Tibial nerve (tissue), 4 donors: ENCODE data around the gene SPAG8. TPM values are rescaled to one million over a fixed set of nuclear protein-coding genes. Genes with fewer than 3 reads are reported as not detected.
A peak's percentile ranks its signal among the peaks of the same experiment; 100 is the strongest.

ENCODE experiments used
- DNase-seq, 2 donors: peaks; one replicate each; pipeline ENCODE4 v3.0.0-alpha.2; 2019; ENCODE audit warnings: low spot score in 2 of 2
- H3K27ac ChIP-seq, 4 donors: fragments of 200-600 bp; sonication (generic) in 3 of 4; one replicate each; pipeline ENCODE4 v1.5.1; 2017 to 2019; ENCODE audit warnings: mild to moderate bottlenecking in 1 of 4
- H3K27me3 ChIP-seq, 2 donors: fragments of 200-600 bp; sonication (generic) in 1 of 2; one replicate each; pipeline versions ENCODE4 v1.5.1 to v1.6.0; 2017 to 2019
- H3K36me3 ChIP-seq, 3 donors: fragments of 200-600 bp; sonication (generic); one replicate each; pipeline ENCODE4 v1.5.1; 2018 to 2019
- H3K4me1 ChIP-seq, 4 donors: fragments of 200-600 bp; sonication (generic) in 3 of 4; one replicate each; pipeline ENCODE4 v1.5.1; 2017 to 2019
- H3K4me3 ChIP-seq, 4 donors: fragments of 200-600 bp; sonication (generic) in 3 of 4; one replicate each; pipeline ENCODE4 v1.5.1; 2017 to 2019; ENCODE audit warnings: mild to moderate bottlenecking in 1 of 4, moderate library complexity in 1 of 4
- H3K9me3 ChIP-seq, 4 donors: fragments of 200-600 bp; sonication (generic) in 3 of 4; one replicate each; pipeline ENCODE4 v1.5.1; 2017 to 2019
- EP300 ChIP-seq, 2 donors: sonication (generic); formaldehyde crosslinking; IDR thresholded peaks; one replicate each; pipeline ENCODE4 v1.6.1; 2017; ENCODE audit warnings: antibody characterized with exemption in 2 of 2, mild to moderate bottlenecking in 1 of 2
- POLR2A ChIP-seq, 2 donors: fragments of 450-650 bp; IDR thresholded peaks; one replicate each; pipeline ENCODE4 v1.6.1; 2017; ENCODE audit warnings: antibody characterized with exemption in 2 of 2, mild to moderate bottlenecking in 2 of 2, moderate library complexity in 2 of 2
- WGBS, 2 donors: methylation state at CpG; one replicate each; pipeline ENCODE4 v1.1.5; 2018; 5-methylcytosine and 5-hydroxymethylcytosine counted together
- total RNA-seq, 4 donors: library from RNA; depleted of rRNA; stranded (reverse); fragments of >200 nt; gene quantifications; one replicate each; pipeline ENCODE4 v1.1.0, GENCODE V29; 2016
- TF ChIP-seq, protein P1 (sequence below), 5 experiments: fragments of 200-600 bp in 3 of 5; fragments of 450-650 bp in 2 of 5; sonication (generic) in 3 of 5; IDR thresholded peaks; one replicate each; pipeline ENCODE4 v1.5.1; 2016 to 2019; ENCODE audit warnings: antibody characterized with exemption in 5 of 5, mild to moderate bottlenecking in 3 of 5, moderate library complexity in 2 of 5

Gene SPAG8
- total RNA-seq, 4 donors from 2014 or later: 2.6 to 4.0 (median 3.5) TPM

DNA sequence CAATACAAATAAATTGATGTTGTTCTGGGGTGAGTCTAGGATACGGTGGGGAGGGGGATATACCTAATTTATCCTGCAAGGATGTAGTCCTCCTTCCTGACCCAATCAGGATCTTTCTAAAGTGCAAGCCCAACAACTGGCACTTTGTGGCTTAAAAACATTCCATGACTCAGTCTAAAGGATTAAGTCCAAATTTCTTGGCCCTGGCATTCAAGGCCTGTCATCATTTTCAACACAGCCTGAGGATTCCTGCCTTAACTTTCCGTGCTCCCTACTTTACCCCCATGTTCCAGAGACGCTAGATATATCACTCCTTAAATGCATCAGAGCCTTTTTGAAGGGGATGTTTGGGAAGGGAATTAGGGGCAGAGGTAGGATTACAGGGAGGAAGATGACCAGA lies 15.4 kb upstream of the SPAG8 start:
- Histone ChIP-seq H3K9me3 (no peaks in the 10 kb centered on the region), H3K4me1 (peaks cover 2 to 33% (median 13%) of the 10 kb centered on the region in 4 donors), H3K4me3 (no peak overlapping the region), H3K27ac (no peak overlapping the region), H3K36me3 (no peaks in the 10 kb centered on the region), H3K27me3 (no peaks in the 10 kb centered on the region)
- WGBS, 2 donors: 85 to 91% methylated on average over 3 of the region's 3 CpGs
- TF ChIP-seq, protein P1, sequence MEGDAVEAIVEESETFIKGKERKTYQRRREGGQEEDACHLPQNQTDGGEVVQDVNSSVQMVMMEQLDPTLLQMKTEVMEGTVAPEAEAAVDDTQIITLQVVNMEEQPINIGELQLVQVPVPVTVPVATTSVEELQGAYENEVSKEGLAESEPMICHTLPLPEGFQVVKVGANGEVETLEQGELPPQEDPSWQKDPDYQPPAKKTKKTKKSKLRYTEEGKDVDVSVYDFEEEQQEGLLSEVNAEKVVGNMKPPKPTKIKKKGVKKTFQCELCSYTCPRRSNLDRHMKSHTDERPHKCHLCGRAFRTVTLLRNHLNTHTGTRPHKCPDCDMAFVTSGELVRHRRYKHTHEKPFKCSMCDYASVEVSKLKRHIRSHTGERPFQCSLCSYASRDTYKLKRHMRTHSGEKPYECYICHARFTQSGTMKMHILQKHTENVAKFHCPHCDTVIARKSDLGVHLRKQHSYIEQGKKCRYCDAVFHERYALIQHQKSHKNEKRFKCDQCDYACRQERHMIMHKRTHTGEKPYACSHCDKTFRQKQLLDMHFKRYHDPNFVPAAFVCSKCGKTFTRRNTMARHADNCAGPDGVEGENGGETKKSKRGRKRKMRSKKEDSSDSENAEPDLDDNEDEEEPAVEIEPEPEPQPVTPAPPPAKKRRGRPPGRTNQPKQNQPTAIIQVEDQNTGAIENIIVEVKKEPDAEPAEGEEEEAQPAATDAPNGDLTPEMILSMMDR (IDR thresholded peaks at IDR 0.05): no peak
- no peak for TF ChIP-seq POLR2A (IDR thresholded peaks at IDR 0.05)
- TF ChIP-seq EP300 (IDR thresholded peaks at IDR 0.05): no peak
- no peak for DNase-seq

- Histone ChIP-seq H3K36me3 (no peaks in the 10 kb centered on the region), H3K27me3 (no peaks in the 10 kb centered on the region), H3K4me3 (no peak overlapping the region), H3K9me3 (no peaks in the 10 kb centered on the region), H3K4me1 (peaks cover 2 to 23% (median 13%) of the 10 kb centered on the region in 4 donors), H3K27ac (no peak overlapping the region)
- peak in 1 of 2 donors; percentile 79 for DNase-seq
- no peak for TF ChIP-seq POLR2A (IDR thresholded peaks at IDR 0.05)
- TF ChIP-seq, protein P1 (IDR thresholded peaks at IDR 0.05): peak; percentile 57 to 84 (median 72)
- WGBS, 2 donors: 34% methylated on average over 4 of the region's 4 CpGs
Measured at GRCh38 chr9:35826071-35826701, 14.1 kb upstream of the SPAG8 start.

- Histone ChIP-seq H3K9me3 (no peaks in the 10 kb centered on the region), H3K4me1 (no peaks in the 10 kb centered on the region), H3K4me3 (no peak overlapping the region), H3K27me3 (no peaks in the 10 kb centered on the region), H3K36me3 (no peaks in the 10 kb centered on the region), H3K27ac (no peak overlapping the region)
- no peak for DNase-seq
- TF ChIP-seq, protein P1 (IDR thresholded peaks at IDR 0.05): no peak
- TF ChIP-seq EP300 (IDR thresholded peaks at IDR 0.05) (no peak), POLR2A (IDR thresholded peaks at IDR 0.05) (no peak)
Measured at GRCh38 chr9:35822926-35823325, 10.9 kb upstream of the SPAG8 start.

GRCh38 chr9:35820076-35820475 lies 8.0 kb upstream of the SPAG8 start:
- no peak for DNase-seq
- no peaks in the 10 kb centered on the region for H3K9me3 ChIP-seq

DNA sequence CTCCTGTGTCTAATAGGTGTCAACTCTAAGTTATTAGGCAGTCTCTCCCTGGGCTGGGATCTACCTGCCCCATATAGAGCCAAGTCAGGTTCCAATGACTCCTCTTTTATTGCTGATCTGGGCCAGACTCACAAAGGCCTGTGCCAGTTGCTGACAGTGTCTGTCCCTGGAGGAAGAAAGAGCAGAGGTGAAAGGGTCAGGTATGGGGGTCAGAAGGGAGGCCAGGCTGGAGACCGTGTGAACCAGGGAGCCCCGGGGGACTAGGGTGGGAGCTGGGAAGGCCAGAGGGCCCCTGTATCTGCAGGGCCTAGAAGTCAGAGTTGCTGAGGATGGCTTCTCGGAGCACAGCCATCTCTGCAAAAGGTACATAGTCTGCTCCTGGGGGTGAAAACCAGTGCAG lies 6.3 kb upstream of the SPAG8 start:
- H3K27ac ChIP-seq: no peak overlapping the region
- H3K27me3 ChIP-seq: no peaks in the 10 kb centered on the region
- no peak overlapping the region for H3K4me3 ChIP-seq
- no peak for DNase-seq
- H3K36me3 ChIP-seq: no peaks in the 10 kb centered on the region
- no peaks in the 10 kb centered on the region for H3K9me3 ChIP-seq
- H3K4me1 ChIP-seq: peaks cover 6 to 18% (median 10%) of the 10 kb centered on the region in 4 donors
- TF ChIP-seq POLR2A (IDR thresholded peaks at IDR 0.05) (no peak), EP300 (IDR thresholded peaks at IDR 0.05) (no peak)
- TF ChIP-seq, protein P1 (IDR thresholded peaks at IDR 0.05): no peak
- WGBS, 2 donors: 70 to 81% methylated on average over 3 of the region's 3 CpGs

More at GRCh38 chr9:35820076-35820475, 8.0 kb upstream of the SPAG8 start:
- Histone ChIP-seq H3K27me3 (no peaks in the 10 kb centered on the region), H3K27ac (no peak overlapping the region), H3K4me1 (peaks cover 0 to 7% (median 0%) of the 10 kb centered on the region in 4 donors), H3K4me3 (no peak overlapping the region), H3K36me3 (no peaks in the 10 kb centered on the region)
- TF ChIP-seq EP300 (IDR thresholded peaks at IDR 0.05) (no peak), POLR2A (IDR thresholded peaks at IDR 0.05) (no peak)
- TF ChIP-seq, protein P1 (IDR thresholded peaks at IDR 0.05): no peak
